ENCODE results near the gene ADIPOR2. TPM values are rescaled to one million over a fixed set of nuclear protein-coding genes. Genes with fewer than 3 reads are reported as not detected.

Gene ADIPOR2
- total and polyA plus RNA-seq, 10 of the 15 experiments (the other 5 are each of a cell fraction or from before 2014, with no cell fraction given) = 8.6 to 65.0 (median 38.0) TPM

- CTCF ChIA-PET = interaction anchor here (0.7 to 2.1 kb wide), 8 partner anchors 10 to 249 kb away, joined by 3 to 7 read pairs (median 4); no protein-coding TSS in a partner anchor
- 1% methylated on average over 44 of the region's 56 CpGs for WGBS (ENCODE audit: insufficient coverage, insufficient replicate concordance, low lambda C conversion rate, missing lambda C conversion rate)
- no peak for FAIRE-seq
- DNase-seq (ENCODE audit: low read depth, low spot score) = no peak
- BruUV-seq (replicated peaks) = no TSS peak
- intact Hi-C loops (cut with micrococcal nuclease; ENCODE audit: unreplicated experiment) (loop anchor here (5.0 kb wide), 1 partner anchor 56 kb away; no protein-coding TSS in a partner anchor), in situ Hi-C loops (cut with MboI) (no loop called here)
- peak; percentile 69 for ATAC-seq
- Histone ChIP-seq H3K27ac (ENCODE audit: control insufficient read depth, insufficient read depth) (peak overlapping the region; percentile 71), H3K4me1 (ENCODE audit: control insufficient read depth, insufficient read depth, low read length) (peaks cover 5% of the 10 kb centered on the region; the same call in 1 of the 2 replicates), H3K36me3 (ENCODE audit: control insufficient read depth in 2 of 2, insufficient read depth in 2 of 2, low read length in 1 of 2) (no peaks in the 10 kb centered on the region), H3K79me2 (ENCODE audit: control insufficient read depth, insufficient read depth, low read length) (peaks cover 54% of the 10 kb centered on the region), H3K4me3 (peak overlapping the region; percentile 93), H2AFZ (ENCODE audit: control insufficient read depth, low read depth, low read length) (peak overlapping the region; percentile 1), H3K9ac (ENCODE audit: control insufficient read depth, insufficient read depth, low read length) (peak overlapping the region; percentile 76), H3K4me2 (ENCODE audit: control insufficient read depth, insufficient read depth) (peak overlapping the region; percentile 42), H3K9me3 (replicated peaks; ENCODE audit: control insufficient read depth, insufficient read depth, low read length) (no peaks in the 10 kb centered on the region), H3K27me3 (replicated peaks in 1 of 2; ENCODE audit: control insufficient read depth in 2 of 2, insufficient read depth in 2 of 2, low read length in 1 of 2) (no peaks in the 10 kb centered on the region), H4K20me1 (ENCODE audit: control insufficient read depth, insufficient read depth) (no peaks in the 10 kb centered on the region)
- RAD21 ChIA-PET (ENCODE audit: unreplicated experiment) = interaction anchor here (0.6 to 2.4 kb wide), 4 partner anchors 12 to 100 kb away, joined by 3 to 9 read pairs (median 4); no protein-coding TSS in a partner anchor
- POLR2A ChIA-PET = interaction anchor here (1.0 kb wide), 2 partner anchors 9 to 52 kb away, joined by 4 read pairs; no protein-coding TSS in a partner anchor
- SMC1A ChIA-PET (ENCODE audit: uncharacterized antibody, unreplicated experiment) = interaction anchor here (0.6 to 1.6 kb wide), 7 partner anchors 12 to 101 kb away, joined by 3 to 6 read pairs (median 3); no protein-coding TSS in a partner anchor
- TF ChIP-seq NFYB (IDR thresholded peaks at IDR 0.05; ENCODE audit: insufficient read depth, low read depth, low read length) = no peak
- no peak for TF ChIP-seq ZNF687 (IDR thresholded peaks at IDR 0.05)
- no peak for TF ChIP-seq MTA2 (IDR thresholded peaks at IDR 0.05; ENCODE audit: low read depth)
- no peak for TF ChIP-seq HDAC2 (IDR thresholded peaks at IDR 0.05)
- TF ChIP-seq PML (IDR thresholded peaks at IDR 0.05; ENCODE audit: low read length) = no peak
- TF ChIP-seq MLLT1 (IDR thresholded peaks at IDR 0.05) = no peak
- no peak for TF ChIP-seq YY1 (IDR thresholded peaks at IDR 0.05; ENCODE audit: low read depth, low read length)
- no peak for TF ChIP-seq ETV6 (conservative IDR thresholded peaks at IDR 0.05 in 1 of 2, IDR thresholded peaks at IDR 0.05 in 1 of 2; ENCODE audit: borderline replicate concordance in 1 of 2, low read depth in 1 of 2)
- TF ChIP-seq SP1 (IDR thresholded peaks at IDR 0.05; ENCODE audit: low read depth, low read length) = no peak
- no peak for TF ChIP-seq RAD51 (IDR thresholded peaks at IDR 0.05)
- TF ChIP-seq IRF3 (IDR thresholded peaks at IDR 0.05) = no peak
- no peak for TF ChIP-seq NBN (IDR thresholded peaks at IDR 0.05)
- no peak for TF ChIP-seq PKNOX1 (IDR thresholded peaks at IDR 0.05)
- no peak for TF ChIP-seq JUNB (IDR thresholded peaks at IDR 0.05)
- TF ChIP-seq FOXK2 (IDR thresholded peaks at IDR 0.05) = no peak
- TF ChIP-seq FOS (IDR thresholded peaks at IDR 0.05; ENCODE audit: borderline replicate concordance, extremely low read depth, insufficient read length) = no peak
These were observed 495 bp downstream of the ADIPOR2 start for GRCh38 chr12:1691123-1692007.

All from GM12878 (cell line).